HG03558 (cell line): ENCODE measurements around the gene PGA4.
"Not testable (repeated sequence)": the region's sequence is repeated elsewhere in the genome, so short reads cannot be mapped to it uniquely, and the experiment has no call there.

ENCODE experiments used
- ATAC-seq: cut with Tn5 transposase; IDR thresholded peaks from one replicate; pipeline ENCODE4 v1.9.1; 2021; ENCODE audit warnings: moderate number of reproducible peaks; ENCODE audit not compliant: unreplicated experiment; ENCODE audit errors: extremely low read depth

PGA4 gene

DNA sequence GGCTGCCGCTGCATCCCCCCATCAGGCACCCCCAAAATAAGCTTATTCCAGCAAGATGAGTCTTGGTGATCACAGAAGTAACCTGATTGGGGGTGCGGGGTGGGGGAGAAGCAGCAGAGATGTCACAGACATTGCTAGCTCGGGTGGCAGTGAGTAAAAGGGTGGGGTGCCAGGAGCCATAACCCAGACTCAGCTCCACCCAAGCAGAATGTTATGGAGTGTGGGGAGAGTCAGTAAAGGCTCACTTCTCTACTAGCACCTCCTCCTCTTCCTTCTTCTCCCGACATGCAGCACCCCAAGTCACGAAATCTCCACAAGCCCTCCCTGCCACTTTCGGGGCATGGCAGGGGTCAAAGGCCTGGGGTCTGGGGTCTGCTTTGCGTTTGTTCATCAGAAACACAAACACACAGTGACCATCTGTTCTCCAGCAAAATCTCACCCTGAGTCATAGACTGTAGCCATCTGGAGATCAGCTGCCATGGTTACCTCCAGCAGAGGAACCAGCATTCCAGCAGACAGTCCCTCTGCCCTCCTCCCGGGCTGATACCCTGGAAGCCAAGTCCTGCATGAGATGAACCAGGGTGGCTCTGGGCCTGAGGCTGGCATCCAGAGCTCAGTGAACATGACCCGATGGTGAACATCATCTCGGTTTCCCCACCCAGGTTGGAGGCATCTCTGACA is 23.3 kb downstream of the PGA4 start:
- not testable (repeated sequence) for ATAC-seq

GRCh38 chr11:61248071-61248470 is 25.9 kb downstream of the PGA4 start:
- not testable (repeated sequence) for ATAC-seq

DNA sequence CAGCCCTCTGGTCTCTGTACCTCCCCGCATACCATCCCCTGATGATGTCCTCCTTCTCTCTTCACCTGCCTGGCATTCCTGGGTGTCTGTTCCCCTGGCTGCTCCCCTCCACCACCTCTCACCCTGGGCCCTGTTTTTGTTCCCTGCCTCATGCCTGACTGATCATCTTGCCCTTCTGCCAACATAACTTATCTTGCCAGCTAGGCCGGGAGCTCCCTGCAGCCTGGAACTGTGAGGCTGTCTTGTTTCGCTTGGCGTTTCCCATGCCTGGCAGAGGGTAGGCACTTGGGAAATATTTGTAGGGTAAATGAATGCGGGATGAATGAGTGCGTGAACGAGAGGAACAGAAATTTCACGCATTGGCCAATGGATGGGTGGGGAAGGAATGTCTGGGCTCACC is 27.1 kb downstream of the PGA4 start:
- not testable (repeated sequence) for ATAC-seq

DNA sequence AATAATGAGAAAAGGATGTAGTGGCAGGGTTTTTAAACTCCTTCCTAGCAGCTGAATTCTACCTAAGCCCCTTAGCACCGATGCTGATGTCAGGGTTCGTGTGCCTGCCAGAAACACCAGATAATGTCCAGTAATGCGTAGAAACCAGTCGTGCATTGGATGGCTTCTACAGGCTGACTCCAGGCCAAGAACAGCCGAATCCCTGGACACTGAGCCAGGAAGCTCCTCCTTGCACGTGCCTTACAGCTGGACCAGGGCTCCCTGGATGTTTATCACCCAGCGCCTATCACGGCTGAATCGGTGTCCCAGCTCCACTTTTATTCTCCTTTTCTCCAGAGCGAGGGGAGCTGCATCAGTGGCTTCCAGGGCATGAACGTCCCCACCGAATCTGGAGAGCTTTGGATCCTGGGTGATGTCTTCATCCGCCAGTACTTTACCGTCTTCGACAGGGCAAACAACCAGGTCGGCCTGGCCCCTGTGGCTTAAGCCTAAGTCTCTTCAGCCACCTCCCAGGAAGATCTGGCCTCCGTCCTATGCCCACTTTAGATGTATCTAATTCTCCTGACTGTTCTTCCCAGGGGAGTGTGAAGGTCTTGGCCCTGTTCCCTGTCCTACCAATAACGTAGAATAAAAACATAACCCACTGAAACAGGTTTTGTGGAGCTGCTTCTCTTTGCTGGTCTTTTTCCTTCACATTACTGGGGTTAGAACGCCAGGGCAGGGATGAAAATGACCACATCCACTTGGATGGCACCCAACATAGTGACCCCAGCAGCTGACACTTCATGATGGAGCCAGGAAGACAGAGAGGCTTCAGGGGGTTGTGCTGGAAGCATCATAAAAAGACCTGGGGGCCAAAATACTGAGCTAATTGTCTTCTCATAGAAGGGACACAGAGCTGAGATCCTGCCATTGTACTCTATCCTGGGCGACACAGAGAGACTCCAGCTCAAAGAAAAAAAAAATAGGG is 28.9 kb downstream of the PGA4 start:
- ATAC-seq: not testable (repeated sequence)

- ATAC-seq: not testable (repeated sequence)
Observed at GRCh38 chr11:61252332-61252731, 30.2 kb downstream of the PGA4 start.

DNA sequence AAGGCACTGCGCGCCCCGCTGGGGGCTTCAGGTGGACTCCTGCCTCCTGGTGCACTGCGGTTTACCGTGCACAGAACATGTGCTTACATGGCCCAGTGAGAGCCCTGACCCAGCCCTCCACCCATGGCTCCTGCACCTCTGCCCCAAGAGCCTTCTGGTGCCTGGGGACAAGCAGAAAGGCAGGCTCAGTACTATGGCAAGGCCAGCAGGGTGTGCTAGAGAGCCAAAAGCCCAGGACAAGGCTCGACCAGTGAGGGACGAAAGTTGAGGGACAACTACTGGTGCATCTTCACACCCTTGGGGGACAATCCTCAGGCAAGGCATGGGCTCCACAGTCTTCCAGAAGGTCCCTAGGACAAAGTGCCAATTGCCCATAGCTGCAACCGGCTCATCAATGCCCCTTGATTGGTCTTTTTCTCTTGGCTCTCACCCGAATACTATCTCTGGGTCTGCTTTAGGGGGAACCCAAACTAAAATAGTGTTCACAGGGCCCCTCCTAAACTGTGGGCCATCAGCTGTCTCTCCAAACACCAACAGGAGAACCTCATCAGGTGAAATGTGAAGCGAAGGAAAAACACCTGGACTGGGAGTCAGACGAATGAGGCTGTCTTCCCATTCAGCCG is 32.4 kb downstream of the PGA4 start:
- no peak for ATAC-seq

DNA sequence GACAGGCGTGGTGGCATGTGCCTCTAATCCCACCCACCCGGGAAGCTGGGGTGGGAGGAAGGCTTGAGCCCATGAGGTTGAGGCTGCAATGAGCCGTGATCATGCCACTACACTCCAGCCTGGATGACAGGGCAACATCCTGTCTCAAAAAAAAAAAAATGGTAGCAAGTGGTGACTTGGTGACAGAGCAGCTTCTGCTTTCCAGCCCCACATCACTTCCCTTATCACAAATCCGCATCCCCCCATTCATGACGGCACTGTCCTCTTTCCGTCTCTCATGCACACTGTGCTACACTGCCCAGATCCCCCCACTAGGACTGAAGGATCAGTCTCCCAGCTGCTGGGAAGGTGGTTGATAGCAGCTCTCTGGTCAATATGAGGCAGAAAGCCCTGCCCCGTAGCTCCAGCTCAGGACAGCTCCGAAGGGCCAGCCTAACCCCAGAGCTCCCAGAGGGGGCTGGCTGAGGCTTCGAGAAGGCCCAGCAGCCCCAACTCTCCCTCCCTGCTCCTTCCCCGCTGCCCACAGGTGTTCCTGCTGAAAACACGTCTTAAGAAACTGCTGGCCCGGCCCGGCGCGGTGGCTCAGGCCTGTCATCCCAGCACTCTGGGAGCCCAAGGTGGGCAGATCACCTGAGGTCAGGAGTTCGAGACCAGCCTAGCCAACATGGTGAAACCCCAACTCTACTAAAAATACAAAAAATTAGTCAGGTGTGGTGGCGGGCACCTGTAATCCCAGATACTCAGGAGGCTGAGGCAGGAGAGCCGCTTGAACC is 34.7 kb downstream of the PGA4 start:
- no peak for ATAC-seq

- no peak for ATAC-seq
Observed at GRCh38 chr11:61258546-61258945, 36.4 kb downstream of the PGA4 start.

DNA sequence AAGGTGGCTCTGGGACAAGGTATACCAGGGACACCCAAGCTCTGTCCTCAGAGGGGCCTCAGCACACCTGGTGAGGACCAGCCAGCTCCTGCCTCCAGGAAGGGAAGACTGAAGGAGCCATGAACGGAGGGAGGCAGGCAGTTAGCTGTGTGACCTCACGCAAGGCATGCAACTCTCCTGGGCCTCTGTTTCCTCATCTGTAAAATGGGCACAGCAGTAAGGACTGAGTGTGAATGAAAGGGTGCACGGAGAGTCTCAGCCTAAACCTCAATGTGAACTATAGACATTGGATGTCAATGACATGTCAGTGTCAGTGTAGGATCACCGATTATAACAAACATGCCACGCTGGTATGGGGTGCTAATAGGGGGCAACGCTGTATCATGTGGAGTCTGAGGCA is 37.2 kb downstream of the PGA4 start:
- no peak for ATAC-seq

- no peak for ATAC-seq
Observed at GRCh38 chr11:61264371-61264770, 42.2 kb downstream of the PGA4 start.

- ATAC-seq: no peak
Observed at GRCh38 chr11:61264795-61265194, 42.6 kb downstream of the PGA4 start.

GRCh38 chr11:61265357-61265756 is 43.2 kb downstream of the PGA4 start:
- no peak for ATAC-seq

DNA sequence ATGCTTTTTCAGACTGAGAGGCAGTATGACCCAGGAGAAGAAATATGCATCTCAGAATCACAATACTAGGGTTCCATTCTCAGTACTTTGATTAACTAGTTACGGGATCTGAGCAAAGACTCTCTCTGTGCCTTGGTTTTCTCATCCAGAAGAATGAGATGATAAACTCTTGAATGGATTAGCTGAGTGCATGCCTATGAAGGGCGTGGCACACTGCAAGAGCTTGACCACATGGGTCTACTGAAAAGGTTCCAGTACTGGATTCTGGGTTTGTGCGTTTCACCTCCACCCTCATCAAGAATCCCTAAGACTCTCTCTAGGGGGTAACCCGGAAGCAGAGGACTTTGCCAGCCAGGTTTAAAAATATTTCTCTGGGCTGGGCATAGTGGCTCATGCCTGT is 44.5 kb downstream of the PGA4 start:
- ATAC-seq: no peak

DNA sequence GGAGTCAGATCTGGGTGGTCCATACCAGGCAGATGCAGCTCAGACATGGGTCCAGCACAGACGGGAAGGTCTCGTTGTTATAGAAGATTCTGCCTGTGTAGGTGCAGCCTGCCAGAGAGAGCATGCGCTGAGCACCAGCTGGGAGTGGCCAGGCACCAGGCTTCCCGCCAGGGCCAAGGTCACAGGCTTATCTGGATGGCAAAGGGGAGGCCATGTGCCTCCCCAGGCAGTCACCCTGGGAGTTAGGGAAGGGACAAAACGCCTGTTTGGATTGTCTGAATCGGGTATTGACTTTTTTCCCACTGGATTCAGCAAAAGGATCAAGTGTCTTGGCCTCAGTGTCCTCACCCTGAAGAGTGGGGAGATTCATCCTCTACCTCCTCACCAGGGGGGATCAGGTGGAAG is 45.3 kb downstream of the PGA4 start:
- no peak for ATAC-seq

GRCh38 chr11:61268588-61269250 is 46.6 kb downstream of the PGA4 start:
- no peak for ATAC-seq

- ATAC-seq: no peak
Observed at GRCh38 chr11:61270354-61271076, 48.4 kb downstream of the PGA4 start.

- no peak for ATAC-seq
Observed at GRCh38 chr11:61272731-61273130, 50.6 kb downstream of the PGA4 start.

DNA sequence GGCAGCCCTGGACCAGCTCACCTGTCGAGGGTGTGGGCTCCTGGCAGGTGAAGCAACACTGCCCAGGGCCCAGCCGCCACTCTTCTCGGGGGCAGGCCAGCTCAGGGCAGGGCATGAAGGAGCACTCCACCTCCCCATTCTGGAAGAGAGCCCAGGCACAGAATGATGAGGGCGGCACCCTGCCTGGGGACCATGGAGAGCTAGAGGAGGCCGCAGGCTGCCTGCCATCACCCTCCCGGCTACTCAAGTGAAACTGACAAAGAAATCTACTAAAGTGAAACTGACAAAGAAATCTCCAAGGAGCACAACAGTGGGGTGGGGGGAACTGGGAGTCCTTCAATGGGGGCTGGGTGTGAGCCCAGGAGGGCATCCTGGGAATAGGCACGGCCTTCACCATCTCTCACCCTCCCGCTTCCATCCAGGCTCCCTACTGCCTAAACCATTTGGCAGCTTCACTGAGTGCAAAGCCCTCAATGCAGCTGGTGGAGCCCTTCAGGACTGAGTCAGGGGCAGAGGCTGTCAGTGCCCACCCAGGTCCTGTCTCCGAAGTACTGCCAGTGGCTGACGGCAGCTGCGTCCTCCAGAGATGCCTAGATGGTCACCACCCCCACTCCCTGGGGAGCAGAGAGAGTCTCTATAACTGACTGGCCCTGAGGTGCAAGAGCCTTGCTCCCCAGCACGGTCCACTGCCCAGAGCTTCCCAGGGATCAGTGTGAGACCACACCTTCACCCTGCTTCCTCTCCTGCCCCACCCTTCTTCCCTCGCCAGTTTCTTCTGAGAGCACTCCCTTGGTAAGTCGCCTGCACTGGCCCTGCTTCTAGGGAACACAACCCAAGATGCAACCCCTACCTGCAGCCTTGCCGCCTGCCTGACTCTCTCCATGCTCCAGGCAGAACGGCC is 51.3 kb downstream of the PGA4 start:
- ATAC-seq: no peak
